Stimulated activated naive B cell treated with anti-CD40 and anti-IgM and Interleukin-4, amounts not matched to agents 10 μg/mL and 1 μg/mL and 100 μg/mL, for 72 hours (primary cell): Measurements from ENCODE around the gene VSIG10L.
A peak's percentile ranks its signal among the peaks of the same experiment; 100 is the strongest.

Source experiments
- ATAC-seq, 2 donors: fragments of 150-1000 bp; cut with Tn5 transposase; replicated peaks; 2 replicates each; pipeline ENCODE4 v1.10.0; 2021; ENCODE audit warnings: moderate library complexity in 1 of 2
- DNase-seq: peaks from one replicate; pipeline ENCODE4 v3.0.0; 2021
- H3K27ac Mint-ChIP-seq: one replicate; pipeline ENCODE4 v1.8.0; 2022; ENCODE audit warnings: mild to moderate bottlenecking, mixed read lengths
- H3K27me3 Mint-ChIP-seq, 2 donors: one replicate each; pipeline ENCODE4 v1.8.0; 2022; ENCODE audit warnings: mixed read lengths in 2 of 2
- H3K36me3 Mint-ChIP-seq, 2 donors: one replicate each; pipeline ENCODE4 v1.8.0; 2022; ENCODE audit warnings: mixed read lengths in 2 of 2, mild to moderate bottlenecking in 1 of 2
- H3K4me1 Mint-ChIP-seq, 2 donors: one replicate each; pipeline ENCODE4 v1.8.0; 2022; ENCODE audit warnings: mixed read lengths in 2 of 2, mild to moderate bottlenecking in 1 of 2
- H3K4me3 Mint-ChIP-seq, 2 donors: one replicate each; pipeline ENCODE4 v1.8.0; 2022; ENCODE audit warnings: mild to moderate bottlenecking in 2 of 2, mixed read lengths in 2 of 2, moderate library complexity in 1 of 2
- H3K9me3 Mint-ChIP-seq, 2 donors: one replicate each; pipeline ENCODE4 v1.8.0; 2022; ENCODE audit warnings: mixed read lengths in 2 of 2, mild to moderate bottlenecking in 1 of 2

VSIG10L gene

DNA sequence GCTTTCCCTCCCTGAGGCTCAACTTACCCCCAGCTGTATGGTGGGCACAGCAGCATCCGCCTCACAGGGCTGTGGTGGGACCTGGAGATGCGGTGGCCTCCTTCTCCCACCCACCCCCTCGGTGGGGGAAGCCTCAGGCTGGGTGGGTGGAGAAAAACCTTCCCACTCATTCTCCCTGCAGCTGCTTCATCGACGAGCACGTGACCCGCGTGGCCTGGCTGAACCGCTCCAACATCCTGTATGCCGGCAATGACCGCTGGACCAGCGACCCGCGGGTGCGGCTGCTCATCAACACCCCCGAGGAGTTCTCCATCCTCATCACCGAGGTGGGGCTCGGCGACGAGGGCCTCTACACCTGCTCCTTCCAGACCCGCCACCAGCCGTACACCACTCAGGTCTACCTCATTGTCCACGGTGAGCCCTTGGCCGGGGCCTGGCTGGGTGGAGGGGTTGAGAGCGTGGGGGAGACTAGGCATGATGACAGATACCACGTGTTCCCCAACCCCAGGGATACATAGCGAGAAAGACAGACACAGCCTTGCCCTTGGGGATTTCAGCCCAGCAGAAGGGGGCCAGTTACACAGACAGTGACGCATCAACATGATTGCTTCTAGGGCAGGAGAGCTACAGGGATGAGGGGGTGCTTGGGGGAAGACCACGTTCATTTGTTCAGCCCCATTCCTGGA is 18.3 kb downstream of the VSIG10L start:
- Mint-ChIP-seq H3K27me3 (peaks cover 73 to 81% of the 10 kb centered on the region in 2 donors), H3K27ac (no peak overlapping the region), H3K36me3 (peaks cover 2 to 3% of the 10 kb centered on the region in 2 donors), H3K4me1 (peaks cover 4 to 20% of the 10 kb centered on the region in 2 donors), H3K9me3 (peaks cover 3 to 4% of the 10 kb centered on the region in 2 donors), H3K4me3 (no peak overlapping the region)
- ATAC-seq = no peak
- no peak for DNase-seq

DNA sequence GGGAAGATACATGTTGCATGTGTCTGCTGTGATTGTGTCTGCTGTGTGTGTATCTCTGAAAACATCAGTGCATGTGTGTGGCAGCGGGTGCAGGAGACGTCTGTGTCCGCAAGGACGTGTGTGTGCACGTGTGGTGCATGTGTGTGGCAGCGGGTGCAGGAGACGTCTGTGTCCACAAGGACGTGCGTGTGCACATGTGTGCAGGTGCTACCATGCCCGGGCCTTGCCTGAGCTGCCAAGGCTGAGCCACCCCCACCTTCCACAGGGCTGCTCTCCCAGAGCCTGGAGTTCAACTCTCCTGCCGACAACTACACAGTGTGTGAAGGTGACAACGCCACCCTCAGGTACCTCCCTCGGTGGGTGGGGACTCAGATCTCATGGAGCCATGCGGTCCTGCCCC is 20.1 kb downstream of the VSIG10L start:
- H3K36me3 Mint-ChIP-seq = no peaks in the 10 kb centered on the region
- no peak overlapping the region for H3K4me3 Mint-ChIP-seq
- H3K4me1 Mint-ChIP-seq = peaks cover 0 to 7% of the 10 kb centered on the region in 2 donors
- peaks cover 3% of the 10 kb centered on the region in 2 donors for H3K9me3 Mint-ChIP-seq
- no peak overlapping the region for H3K27ac Mint-ChIP-seq
- ATAC-seq (no peak), DNase-seq (no peak)
- H3K27me3 Mint-ChIP-seq = peaks cover 61 to 62% of the 10 kb centered on the region in 2 donors

DNA sequence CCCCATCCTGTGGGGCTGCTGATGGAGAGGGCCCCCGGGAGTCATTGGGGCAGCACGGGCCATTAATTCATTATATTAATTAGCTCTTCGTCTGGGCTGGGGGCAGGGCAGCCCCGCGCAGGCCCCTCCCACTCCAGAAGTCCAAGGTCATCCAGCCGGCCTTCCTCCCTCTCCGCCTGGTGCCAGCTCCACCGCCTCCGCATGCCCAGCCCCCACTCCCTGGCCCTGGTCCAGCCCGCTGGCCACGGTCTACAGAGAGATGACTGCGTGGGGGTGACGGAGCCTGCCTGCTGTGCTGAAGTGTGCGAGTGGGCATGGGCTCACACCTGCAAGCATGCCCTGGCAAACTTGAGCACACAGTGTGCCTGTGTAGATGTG is 21.7 kb downstream of the VSIG10L start:
- Mint-ChIP-seq H3K36me3 (peaks cover 0 to 2% of the 10 kb centered on the region in 2 donors), H3K27ac (no peak overlapping the region), H3K27me3 (peaks cover 46 to 51% of the 10 kb centered on the region in 2 donors), H3K9me3 (peaks cover 3 to 5% of the 10 kb centered on the region in 2 donors), H3K4me3 (no peak overlapping the region), H3K4me1 (no peaks in the 10 kb centered on the region)
- no peak for ATAC-seq
- DNase-seq = no peak

GRCh38 chr19:51319649-51320279 is 22.2 kb downstream of the VSIG10L start:
- DNase-seq (no peak), ATAC-seq (no peak)
- Mint-ChIP-seq H3K27me3 (peaks cover 44 to 51% of the 10 kb centered on the region in 2 donors), H3K36me3 (peaks cover 0 to 3% of the 10 kb centered on the region in 2 donors), H3K9me3 (peaks cover 6% of the 10 kb centered on the region in 2 donors), H3K4me1 (no peaks in the 10 kb centered on the region), H3K27ac (no peak overlapping the region), H3K4me3 (no peak overlapping the region)

DNA sequence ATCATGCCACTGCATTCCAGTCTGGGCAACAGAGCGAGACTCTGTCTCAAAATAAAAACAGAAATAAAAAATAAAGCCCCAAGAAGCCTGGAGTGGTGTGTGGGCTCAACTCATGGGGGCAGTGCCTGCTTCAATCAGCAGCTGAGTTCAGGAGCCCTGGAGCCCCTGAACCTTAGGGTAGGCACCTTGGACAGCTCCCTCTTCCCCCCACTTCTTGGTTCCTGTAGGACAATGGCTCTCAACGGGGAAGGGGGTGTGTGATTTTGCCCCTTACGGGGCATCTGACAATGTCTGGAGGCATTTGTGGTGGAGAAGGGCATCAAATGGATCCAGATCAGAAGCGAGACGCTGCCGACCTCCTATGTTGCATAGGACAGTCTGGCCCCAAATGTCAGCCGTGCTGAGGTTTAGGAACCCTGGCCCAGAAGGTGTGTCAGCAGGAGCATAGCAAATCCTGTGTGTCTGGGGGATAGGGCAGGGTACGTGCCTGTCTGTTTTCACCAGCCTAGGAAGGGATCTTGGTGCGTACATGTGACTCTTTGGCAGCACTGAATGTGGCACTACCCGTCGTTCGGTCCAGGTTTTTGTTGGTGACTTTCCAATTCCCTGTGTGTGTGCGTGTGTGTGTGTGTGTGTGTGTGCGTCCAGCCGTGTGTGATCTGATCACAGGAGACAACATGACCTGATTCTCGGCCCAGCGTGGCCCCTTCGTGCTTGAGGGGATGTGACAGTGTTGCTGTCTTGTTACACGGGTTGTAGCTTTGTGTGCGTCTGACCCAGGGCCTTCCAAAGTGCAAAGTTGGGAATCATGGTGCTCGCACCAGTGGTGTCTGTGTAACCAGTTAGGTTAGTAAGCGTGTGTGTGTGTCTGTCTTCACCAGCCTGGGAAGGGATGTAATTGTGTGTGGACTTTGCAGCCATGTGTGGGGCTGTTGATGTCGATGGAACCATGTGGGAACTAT is 23.0 kb downstream of the VSIG10L start:
- Mint-ChIP-seq H3K27ac (no peak overlapping the region), H3K27me3 (peaks cover 42 to 50% of the 10 kb centered on the region in 2 donors), H3K4me3 (no peak overlapping the region), H3K9me3 (peaks cover 8 to 9% of the 10 kb centered on the region in 2 donors), H3K36me3 (peaks cover 0 to 3% of the 10 kb centered on the region in 2 donors), H3K4me1 (peaks cover under 1 to 3% of the 10 kb centered on the region in 2 donors)
- ATAC-seq (no peak), DNase-seq (no peak)

GRCh38 chr19:51317968-51318367 is 24.0 kb downstream of the VSIG10L start:
- H3K4me1 Mint-ChIP-seq = peaks cover 7 to 13% of the 10 kb centered on the region in 2 donors
- peaks cover 8 to 9% of the 10 kb centered on the region in 2 donors for H3K9me3 Mint-ChIP-seq
- H3K4me3 Mint-ChIP-seq = no peak overlapping the region
- H3K36me3 Mint-ChIP-seq = peaks cover 0 to 3% of the 10 kb centered on the region in 2 donors
- DNase-seq = no peak
- H3K27ac Mint-ChIP-seq = no peak overlapping the region
- peaks cover 40 to 50% of the 10 kb centered on the region in 2 donors for H3K27me3 Mint-ChIP-seq
- no peak for ATAC-seq

DNA sequence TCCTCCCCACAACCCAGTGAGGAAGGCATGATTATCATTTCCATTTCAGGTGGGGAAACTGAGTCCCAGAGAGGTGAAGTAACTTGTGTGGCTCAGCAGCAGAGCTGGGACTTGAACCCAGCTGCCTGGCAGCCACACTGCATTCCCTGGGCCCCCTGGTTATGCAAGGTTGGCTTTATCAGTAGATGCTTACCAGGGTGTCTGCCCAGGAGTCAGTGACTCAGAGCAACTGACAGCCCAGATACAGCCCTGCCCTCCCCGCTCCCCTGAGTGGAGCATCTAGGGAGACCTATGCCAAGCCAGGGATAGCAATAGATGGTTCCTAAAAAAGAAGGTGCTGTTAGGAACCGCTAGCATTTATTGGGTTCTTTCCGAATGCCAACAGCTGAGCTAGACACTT is 24.6 kb downstream of the VSIG10L start:
- DNase-seq = no peak
- Mint-ChIP-seq H3K9me3 (peaks cover 8 to 9% of the 10 kb centered on the region in 2 donors), H3K4me3 (no peak overlapping the region), H3K27ac (no peak overlapping the region), H3K27me3 (peaks cover 37 to 50% of the 10 kb centered on the region in 2 donors), H3K4me1 (peaks cover 7 to 14% of the 10 kb centered on the region in 2 donors), H3K36me3 (peaks cover 0 to 3% of the 10 kb centered on the region in 2 donors)
- no peak for ATAC-seq

- Mint-ChIP-seq H3K27ac (no peak overlapping the region), H3K36me3 (peaks cover 0 to 3% of the 10 kb centered on the region in 2 donors), H3K4me1 (peaks cover 10 to 14% of the 10 kb centered on the region in 2 donors), H3K27me3 (peaks cover 37 to 51% of the 10 kb centered on the region in 2 donors), H3K4me3 (no peak overlapping the region), H3K9me3 (peaks cover 8 to 9% of the 10 kb centered on the region in 2 donors)
- ATAC-seq (no peak), DNase-seq (no peak)
Measured at GRCh38 chr19:51316688-51317087, 25.3 kb downstream of the VSIG10L start.

DNA sequence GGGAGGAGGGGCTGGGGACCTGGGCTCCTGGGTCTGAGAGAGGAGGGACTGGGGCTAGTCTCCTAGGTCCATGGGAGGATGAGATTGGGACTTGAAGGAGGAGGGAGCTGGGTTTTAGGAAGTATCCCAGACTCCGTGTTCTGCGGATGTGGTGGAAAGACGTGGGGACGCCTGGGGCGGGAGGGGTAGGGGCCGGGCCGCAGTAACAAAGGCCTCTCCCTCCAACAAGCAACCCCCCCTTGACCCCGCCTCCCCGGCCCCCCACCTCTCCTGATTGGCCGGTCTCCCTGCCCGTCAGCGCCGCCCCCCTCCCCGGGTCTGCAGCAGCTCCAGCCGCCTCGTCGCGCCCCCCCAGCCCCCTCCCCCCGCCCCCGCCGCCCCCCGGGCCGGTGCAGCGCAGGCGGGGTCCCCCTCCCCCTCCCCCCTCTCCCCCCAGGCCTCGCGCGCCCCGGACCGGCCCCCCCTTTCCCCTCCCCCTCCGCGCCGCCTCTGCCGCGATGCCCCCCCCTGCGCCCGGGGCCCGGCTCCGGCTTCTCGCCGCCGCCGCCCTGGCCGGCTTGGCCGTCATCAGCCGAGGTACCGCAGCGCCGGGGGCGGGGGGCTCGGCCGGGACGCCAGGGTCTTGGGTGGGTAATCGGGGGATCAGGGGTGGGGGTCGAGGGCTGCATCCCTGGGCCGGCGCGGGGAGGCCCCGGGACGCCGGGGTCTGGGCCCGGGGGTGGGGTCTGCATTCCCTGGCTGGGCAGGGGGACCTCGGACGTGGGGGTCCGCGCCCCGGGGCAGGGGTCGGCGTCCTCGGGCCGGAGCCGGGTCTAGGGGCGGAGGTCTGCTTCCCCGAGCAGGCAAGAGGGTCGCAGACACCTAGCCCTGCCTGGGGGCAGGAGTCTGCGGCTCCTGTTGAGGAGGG is 30.3 kb downstream of the VSIG10L start, which contains the start of gene IGLON5:
Gene IGLON5 (plus strand): TSS at position 294 of the 907 bp plus-strand sequence. CDS start 204 bp downstream, at position 498.
- peaks cover 13 to 16% of the 10 kb centered on the region in 2 donors for H3K9me3 Mint-ChIP-seq
- no peak within 1 kb of the TSS for H3K4me3 Mint-ChIP-seq
- peak within 1 kb of the TSS; percentile 52 for H3K27ac Mint-ChIP-seq
- H3K27me3 Mint-ChIP-seq = peaks cover 48 to 60% of the 10 kb centered on the region in 2 donors
- ATAC-seq = no peak
- peaks cover 10 to 14% of the 10 kb centered on the region in 2 donors for H3K4me1 Mint-ChIP-seq
- peaks cover 0 to 5% of the 10 kb centered on the region in 2 donors for H3K36me3 Mint-ChIP-seq
- DNase-seq = no peak

- H3K9me3 Mint-ChIP-seq = peaks cover 15 to 20% of the 10 kb centered on the region in 2 donors
- no peak for ATAC-seq
- no peak overlapping the region for H3K27ac Mint-ChIP-seq
- no peaks in the 10 kb centered on the region for H3K4me1 Mint-ChIP-seq
- H3K4me3 Mint-ChIP-seq = no peak overlapping the region
- H3K27me3 Mint-ChIP-seq = peaks cover 31 to 42% of the 10 kb centered on the region in 2 donors
- DNase-seq = no peak
- H3K36me3 Mint-ChIP-seq = peaks cover 0 to 2% of the 10 kb centered on the region in 2 donors
Measured at GRCh38 chr19:51305479-51305878, 36.5 kb downstream of the VSIG10L start.

DNA sequence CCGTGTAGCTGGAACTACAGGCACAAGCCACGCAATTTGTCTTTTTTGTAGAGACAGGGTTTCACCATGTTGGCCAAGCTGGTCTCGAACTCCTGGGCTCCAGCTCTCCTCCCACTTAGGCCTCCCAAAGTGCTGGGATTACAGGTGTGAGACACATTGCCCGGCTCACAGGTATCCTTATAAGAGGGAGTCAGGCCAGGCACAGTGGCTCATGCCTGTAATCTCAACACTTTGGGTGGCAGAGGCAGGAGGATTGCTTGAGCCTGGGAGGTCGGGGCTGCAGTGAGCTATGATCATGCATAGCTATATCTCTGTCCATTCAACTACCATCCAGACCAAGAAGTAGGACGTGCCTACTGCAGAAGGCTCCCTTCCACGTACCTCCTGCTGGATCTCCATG is 40.7 kb downstream of the VSIG10L start:
- Mint-ChIP-seq H3K4me1 (no peaks in the 10 kb centered on the region), H3K27me3 (peaks cover 16 to 31% of the 10 kb centered on the region in 2 donors), H3K9me3 (peaks cover 3 to 10% of the 10 kb centered on the region in 2 donors), H3K27ac (no peak overlapping the region), H3K36me3 (no peaks in the 10 kb centered on the region), H3K4me3 (no peak overlapping the region)
- DNase-seq (no peak), ATAC-seq (no peak)

DNA sequence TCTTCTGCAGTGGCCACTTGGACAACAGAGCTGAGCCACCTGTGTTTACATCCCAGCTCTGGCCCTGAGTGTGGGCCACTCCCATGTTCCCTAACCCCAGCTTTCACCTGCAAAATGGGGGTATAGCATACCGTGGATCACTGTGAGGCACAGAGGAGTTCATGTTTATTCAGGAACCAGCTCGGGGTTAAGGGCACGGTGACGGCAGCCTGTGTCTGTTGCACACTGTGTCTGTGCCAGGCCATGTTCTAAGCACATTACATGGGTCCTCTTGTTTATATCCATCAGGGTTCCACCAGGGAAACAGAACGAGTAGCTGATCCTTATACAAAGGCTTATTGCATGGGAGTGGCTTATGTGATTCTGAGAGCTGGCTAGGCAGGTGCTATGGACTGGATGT is 44.5 kb downstream of the VSIG10L start:
- no peaks in the 10 kb centered on the region for H3K4me1 Mint-ChIP-seq
- ATAC-seq = no peak
- DNase-seq = no peak
- H3K4me3 Mint-ChIP-seq = no peak overlapping the region
- H3K9me3 Mint-ChIP-seq = no peaks in the 10 kb centered on the region
- peaks cover 36 to 40% of the 10 kb centered on the region in 2 donors for H3K27me3 Mint-ChIP-seq
- H3K36me3 Mint-ChIP-seq = no peaks in the 10 kb centered on the region
- H3K27ac Mint-ChIP-seq = no peak overlapping the region

DNA sequence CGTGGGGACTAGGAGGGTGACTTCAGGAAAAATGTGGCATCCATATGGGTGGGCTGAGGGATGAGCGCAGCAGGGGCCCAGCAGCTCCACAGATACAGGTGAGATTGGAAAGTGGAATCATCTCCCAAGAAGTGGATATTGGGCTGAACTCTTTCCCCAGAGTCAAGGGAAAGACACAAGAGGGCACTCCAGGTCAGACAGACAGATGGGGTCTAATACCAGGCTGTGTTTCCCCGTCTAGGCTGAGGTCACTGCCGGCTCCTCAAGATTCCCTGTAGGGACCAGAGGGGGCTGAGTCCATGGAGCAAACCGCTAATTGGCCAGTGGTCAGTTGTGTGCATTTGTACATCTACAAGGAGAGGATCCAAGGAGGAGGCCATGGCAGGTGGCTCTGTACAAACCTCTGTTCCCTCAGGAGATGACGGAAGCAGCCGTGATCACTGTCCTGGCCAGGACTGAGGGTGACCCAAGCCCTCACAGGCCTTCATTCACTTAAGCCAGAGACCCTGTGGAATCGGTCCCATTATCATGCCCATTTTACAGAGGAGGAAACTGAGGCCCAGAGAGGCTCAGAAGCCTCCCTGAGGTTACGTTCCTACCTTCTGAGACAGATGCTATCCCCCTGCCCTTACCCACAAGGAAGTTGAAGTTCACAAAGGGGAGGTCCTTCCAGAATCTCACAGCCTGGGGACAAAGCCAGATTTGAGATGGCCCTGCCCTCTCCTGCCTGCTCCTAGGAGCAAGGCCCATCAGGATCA is 45.4 kb downstream of the VSIG10L start:
- no peak overlapping the region for H3K27ac Mint-ChIP-seq
- no peaks in the 10 kb centered on the region for H3K4me1 Mint-ChIP-seq
- H3K4me3 Mint-ChIP-seq = no peak overlapping the region
- no peak for DNase-seq
- ATAC-seq = no peak
- no peaks in the 10 kb centered on the region for H3K36me3 Mint-ChIP-seq
- H3K27me3 Mint-ChIP-seq = peaks cover 39 to 43% of the 10 kb centered on the region in 2 donors
- H3K9me3 Mint-ChIP-seq = no peaks in the 10 kb centered on the region
